ENCODE results near the gene ELFN1. TPM values are rescaled to one million over a fixed set of nuclear protein-coding genes. Genes with fewer than 3 reads are reported as not detected.

ELFN1 gene
- total and polyA plus RNA-seq, 4 donors = 0.43 to 3.5 (median 3.4) TPM

GRCh38 chr7:1758859-1759521 is 88.9 kb downstream of the ELFN1 start (continued):
- TF ChIP-seq TAF1 (conservative IDR thresholded peaks at IDR 0.05) (no peak), FOXA2 (IDR thresholded peaks at IDR 0.05) (no peak), JUND (IDR thresholded peaks at IDR 0.05) (no peak), ZBTB33 (IDR thresholded peaks at IDR 0.05) (no peak), SP1 (IDR thresholded peaks at IDR 0.05) (no peak), NR2F2 (IDR thresholded peaks at IDR 0.05) (no peak)

- H3K36me3 ChIP-seq (ENCODE audit: control insufficient read depth in 4 of 4, insufficient read depth in 3 of 4, low read depth in 1 of 4, low read length in 3 of 4) = no peaks in the 10 kb centered on the region
- H3K27me3 ChIP-seq (ENCODE audit: control insufficient read depth in 4 of 4, insufficient read depth in 4 of 4, low read length in 3 of 4) = no peaks in the 10 kb centered on the region
- TF ChIP-seq RXRA (IDR thresholded peaks at IDR 0.05) (no peak), EGR1 (IDR thresholded peaks at IDR 0.05; ENCODE audit: low read depth in 2 of 2) (no peak), HNF4A (conservative IDR thresholded peaks at IDR 0.05) (no peak), RAD21 (IDR thresholded peaks at IDR 0.05) (no peak), FOXA1 (IDR thresholded peaks at IDR 0.05) (no peak), GABPA (IDR thresholded peaks at IDR 0.05 in 1 of 2, conservative IDR thresholded peaks at IDR 0.05 in 1 of 2) (no peak), TAF1 (conservative IDR thresholded peaks at IDR 0.05) (no peak), SP1 (IDR thresholded peaks at IDR 0.05) (no peak)
- TF ChIP-seq, protein P1, sequence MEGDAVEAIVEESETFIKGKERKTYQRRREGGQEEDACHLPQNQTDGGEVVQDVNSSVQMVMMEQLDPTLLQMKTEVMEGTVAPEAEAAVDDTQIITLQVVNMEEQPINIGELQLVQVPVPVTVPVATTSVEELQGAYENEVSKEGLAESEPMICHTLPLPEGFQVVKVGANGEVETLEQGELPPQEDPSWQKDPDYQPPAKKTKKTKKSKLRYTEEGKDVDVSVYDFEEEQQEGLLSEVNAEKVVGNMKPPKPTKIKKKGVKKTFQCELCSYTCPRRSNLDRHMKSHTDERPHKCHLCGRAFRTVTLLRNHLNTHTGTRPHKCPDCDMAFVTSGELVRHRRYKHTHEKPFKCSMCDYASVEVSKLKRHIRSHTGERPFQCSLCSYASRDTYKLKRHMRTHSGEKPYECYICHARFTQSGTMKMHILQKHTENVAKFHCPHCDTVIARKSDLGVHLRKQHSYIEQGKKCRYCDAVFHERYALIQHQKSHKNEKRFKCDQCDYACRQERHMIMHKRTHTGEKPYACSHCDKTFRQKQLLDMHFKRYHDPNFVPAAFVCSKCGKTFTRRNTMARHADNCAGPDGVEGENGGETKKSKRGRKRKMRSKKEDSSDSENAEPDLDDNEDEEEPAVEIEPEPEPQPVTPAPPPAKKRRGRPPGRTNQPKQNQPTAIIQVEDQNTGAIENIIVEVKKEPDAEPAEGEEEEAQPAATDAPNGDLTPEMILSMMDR (IDR thresholded peaks at IDR 0.05; ENCODE audit: low read depth, low read length, missing input control) = no peak
- peaks cover 0 to 8% (median 4%) of the 10 kb centered on the region in 4 donors for H3K9me3 ChIP-seq (ENCODE audit: control insufficient read depth in 4 of 4, low read length in 3 of 4)
- peaks cover 0 to 5% (median 2%) of the 10 kb centered on the region in 4 donors for H3K4me1 ChIP-seq (ENCODE audit: control insufficient read depth in 4 of 4, insufficient read depth in 4 of 4, low read length in 3 of 4)
- H3K27ac ChIP-seq (ENCODE audit: low read depth in 1 of 2, low read length in 2 of 2) = no peak overlapping the region
- no peak overlapping the region for H3K9ac ChIP-seq (ENCODE audit: low read depth in 1 of 2, low read length in 2 of 2)
- WGBS = 87% methylated on average over 13 of the region's 13 CpGs
- H3K4me3 ChIP-seq (ENCODE audit: low read depth in 1 of 3, low read length in 3 of 3) = no peak overlapping the region
- DNase-seq (ENCODE audit: low spot score) = no peak
These were observed 91.0 kb downstream of the ELFN1 start for GRCh38 chr7:1761097-1761496.

DNA sequence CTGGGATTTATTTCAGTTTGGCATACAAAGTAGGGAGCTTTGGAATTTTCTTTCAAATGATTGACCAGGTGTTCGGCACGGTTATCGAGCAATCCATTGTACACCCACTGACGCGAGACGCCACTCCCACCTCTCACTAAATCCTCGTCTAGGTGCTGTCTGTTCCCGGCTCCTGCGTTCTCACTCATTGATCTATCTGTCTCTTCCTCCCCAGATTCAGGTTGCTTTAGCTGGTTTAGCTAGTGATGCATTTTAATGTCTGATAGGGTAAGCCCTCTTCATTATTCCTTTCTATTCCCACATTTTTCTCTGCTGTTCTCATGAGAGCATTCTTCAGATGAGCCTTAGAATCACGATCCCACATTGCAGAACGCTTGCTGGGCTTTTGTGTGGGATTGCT is 91.7 kb downstream of the ELFN1 start:
- Histone ChIP-seq H3K27me3 (ENCODE audit: control insufficient read depth in 4 of 4, insufficient read depth in 4 of 4, low read length in 3 of 4) (no peaks in the 10 kb centered on the region), H3K4me3 (ENCODE audit: low read depth in 1 of 3, low read length in 3 of 3) (no peak overlapping the region), H3K36me3 (ENCODE audit: control insufficient read depth in 4 of 4, insufficient read depth in 3 of 4, low read depth in 1 of 4, low read length in 3 of 4) (no peaks in the 10 kb centered on the region), H3K4me1 (ENCODE audit: control insufficient read depth in 4 of 4, insufficient read depth in 4 of 4, low read length in 3 of 4) (peaks cover 0 to 5% (median 2%) of the 10 kb centered on the region in 4 donors), H3K9me3 (ENCODE audit: control insufficient read depth in 4 of 4, low read length in 3 of 4) (peaks cover 0 to 8% (median 4%) of the 10 kb centered on the region in 4 donors), H3K27ac (ENCODE audit: low read depth in 1 of 2, low read length in 2 of 2) (no peak overlapping the region), H3K9ac (ENCODE audit: low read depth in 1 of 2, low read length in 2 of 2) (no peak overlapping the region)
- DNase-seq (ENCODE audit: low spot score) = no peak
- WGBS = 87% methylated on average over 11 of the region's 11 CpGs
- TF ChIP-seq RXRA (IDR thresholded peaks at IDR 0.05) (no peak), ZBTB33 (IDR thresholded peaks at IDR 0.05) (no peak), GABPA (IDR thresholded peaks at IDR 0.05 in 1 of 2, conservative IDR thresholded peaks at IDR 0.05 in 1 of 2) (no peak), JUND (IDR thresholded peaks at IDR 0.05) (no peak), FOXA1 (IDR thresholded peaks at IDR 0.05) (no peak), ATF3 (IDR thresholded peaks at IDR 0.05) (no peak), FOXA2 (IDR thresholded peaks at IDR 0.05) (no peak), EGR1 (IDR thresholded peaks at IDR 0.05; ENCODE audit: low read depth in 2 of 2) (no peak), YY1 (IDR thresholded peaks at IDR 0.05) (no peak), NR2F2 (IDR thresholded peaks at IDR 0.05) (no peak), HNF4G (IDR thresholded peaks at IDR 0.05) (no peak), HNF4A (conservative IDR thresholded peaks at IDR 0.05) (no peak), RAD21 (IDR thresholded peaks at IDR 0.05) (no peak)
- TF ChIP-seq, protein P1 (IDR thresholded peaks at IDR 0.05; ENCODE audit: low read depth, low read length, missing input control) = no peak
